Lower leg skin (tissue), 4 donors: ENCODE measurements around the gene GTF2H4. TPM values are rescaled to one million over a fixed set of nuclear protein-coding genes. Genes with fewer than 3 reads are reported as not detected.

Source experiments
- DNase-seq, 2 donors: peaks; one replicate each; pipeline ENCODE4 v3.0.0-alpha.2; 2019; ENCODE audit warnings: low spot score in 2 of 2
- H3K4me3 ChIP-seq: fragments of 200-600 bp; sonication (generic); 2 replicates; pipeline ENCODE4 v1.5.1; 2017; ENCODE audit warnings: mild to moderate bottlenecking, low read depth; ENCODE audit not compliant: poor library complexity, severe bottlenecking
- CTCF ChIP-seq, 3 donors: fragments of 450-650 bp; IDR thresholded peaks; one replicate each; pipeline ENCODE4 v1.5.1; 2016; ENCODE audit warnings: antibody characterized with exemption in 3 of 3, mild to moderate bottlenecking in 3 of 3, moderate library complexity in 2 of 3
- POLR2A ChIP-seq, 2 donors: fragments of 450-650 bp; IDR thresholded peaks; one replicate each; pipeline ENCODE4 v1.6.1; 2016 to 2017; ENCODE audit warnings: antibody characterized with exemption in 2 of 2, mild to moderate bottlenecking in 1 of 2, moderate library complexity in 1 of 2
- WGBS, 2 donors: methylation state at CpG; one replicate each; pipeline ENCODE4 v1.1.5; 2018; 5-methylcytosine and 5-hydroxymethylcytosine counted together
- intact Hi-C: fragments of 100-400 bp; cut with DNase I; formaldehyde crosslinking; loops from one replicate; pipeline ENCODE4 v1.15.0; 2023; ENCODE audit warnings: low total_unique reads
- total RNA-seq, 4 donors: library from RNA; depleted of rRNA; stranded (reverse); fragments of >200 nt; gene quantifications; one replicate each; pipeline ENCODE4 v1.1.0, GENCODE V29; 2016

GTF2H4 gene
- total RNA-seq, 4 donors from 2014 or later, result 6.1 to 11.2 (median 9.4) TPM

- 81 to 82% methylated on average over 17 of the region's 18 CpGs for WGBS, 2 donors
- no peak overlapping the region for H3K4me3 ChIP-seq
- TF ChIP-seq CTCF (IDR thresholded peaks at IDR 0.05), result no peak
- no peak for TF ChIP-seq POLR2A (IDR thresholded peaks at IDR 0.05)
- intact Hi-C loops, result no loop called here
- peak in 1 of 2 donors; percentile 82 for DNase-seq
Observed at GRCh38 chr6:30888816-30889495, 19.1 kb upstream of the GTF2H4 start.

GRCh38 chr6:30889496-30889885 is 18.5 kb upstream of the GTF2H4 start:
- TF ChIP-seq POLR2A (IDR thresholded peaks at IDR 0.05) (no peak), CTCF (IDR thresholded peaks at IDR 0.05) (no peak)
- intact Hi-C loops, result no loop called here
- DNase-seq, result peak in 1 of 2 donors; percentile 10
- 59 to 69% methylated on average over 4 of the region's 4 CpGs for WGBS, 2 donors
- no peak overlapping the region for H3K4me3 ChIP-seq

GRCh38 chr6:30889921-30890645 is 17.9 kb upstream of the GTF2H4 start:
- intact Hi-C loops, result no loop called here

GRCh38 chr6:30890646-30891449 is 17.2 kb upstream of the GTF2H4 start:
- 80 to 84% methylated on average over 6 to 12 of the region's 12 CpGs for WGBS, 2 donors
- TF ChIP-seq POLR2A (IDR thresholded peaks at IDR 0.05) (no peak), CTCF (IDR thresholded peaks at IDR 0.05) (no peak)
- intact Hi-C loops, result no loop called here
- H3K4me3 ChIP-seq, result no peak overlapping the region
- DNase-seq, result peak in 1 of 2 donors; percentile 79

More at GRCh38 chr6:30889921-30890645, 17.9 kb upstream of the GTF2H4 start:
- H3K4me3 ChIP-seq, result no peak overlapping the region
- WGBS, 2 donors, result 48 to 71% methylated on average over 14 of the region's 14 CpGs
- TF ChIP-seq POLR2A (IDR thresholded peaks at IDR 0.05) (no peak), CTCF (IDR thresholded peaks at IDR 0.05) (no peak)
- peak in 1 of 2 donors; percentile 67 for DNase-seq

- no peak for DNase-seq
- intact Hi-C loops, result no loop called here
- no peak overlapping the region for H3K4me3 ChIP-seq
- TF ChIP-seq POLR2A (IDR thresholded peaks at IDR 0.05) (no peak), CTCF (IDR thresholded peaks at IDR 0.05) (no peak)
- 81 to 89% methylated on average over 4 of the region's 4 CpGs for WGBS, 2 donors
Observed at GRCh38 chr6:30891450-30891723, 16.6 kb upstream of the GTF2H4 start.
